Mucosa of gallbladder (tissue), 1 donor: ENCODE data around the gene CCNG1. TPM values are rescaled to one million over a fixed set of nuclear protein-coding genes. Genes with fewer than 3 reads are reported as not detected.
"Not testable (repeated sequence)": the region's sequence is repeated elsewhere in the genome, so short reads cannot be mapped to it uniquely, and the experiment has no call there.

Source experiments
- DNase-seq: peaks from one replicate; pipeline ENCODE4 v3.0.0-alpha.2; 2020; ENCODE audit warnings: low spot score
- total RNA-seq: library from RNA; stranded (reverse); gene quantifications from one replicate; pipeline ENCODE4 v1.2.1, GENCODE V29; 2021
- donor health status: DM: no; HTN: no; CAD: no.

CCNG1 gene
- total RNA-seq, 1 donor from 2014 or later, result 173 TPM

GRCh38 chr5:163444526-163444925, 7.1 kb downstream of the CCNG1 start:
- no peak for DNase-seq

DNA sequence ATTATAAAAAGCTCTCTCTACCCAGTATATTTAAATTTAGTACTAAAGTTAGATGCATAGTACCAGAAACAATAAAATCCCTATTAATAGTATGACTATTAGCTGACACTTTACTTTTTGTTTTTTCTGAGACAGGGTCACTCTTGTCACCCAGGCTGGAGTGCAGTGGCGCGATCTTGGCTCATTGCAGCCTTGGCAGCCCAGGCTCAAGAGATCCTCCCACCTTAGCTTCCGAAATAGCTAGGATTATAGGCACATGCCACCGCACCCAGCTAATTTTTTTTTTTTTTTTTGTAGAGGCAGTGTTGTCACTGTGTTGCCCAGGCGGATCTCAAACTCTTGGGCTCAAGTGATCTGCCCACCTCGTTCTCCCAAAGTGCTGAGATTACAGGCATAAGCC, 8.0 kb downstream of the CCNG1 start:
- no peak for DNase-seq

- DNase-seq, result no peak
Observed at GRCh38 chr5:163447191-163447590, 9.8 kb downstream of the CCNG1 start.

GRCh38 chr5:163447875-163448274, 10.5 kb downstream of the CCNG1 start:
- DNase-seq, result no peak

DNA sequence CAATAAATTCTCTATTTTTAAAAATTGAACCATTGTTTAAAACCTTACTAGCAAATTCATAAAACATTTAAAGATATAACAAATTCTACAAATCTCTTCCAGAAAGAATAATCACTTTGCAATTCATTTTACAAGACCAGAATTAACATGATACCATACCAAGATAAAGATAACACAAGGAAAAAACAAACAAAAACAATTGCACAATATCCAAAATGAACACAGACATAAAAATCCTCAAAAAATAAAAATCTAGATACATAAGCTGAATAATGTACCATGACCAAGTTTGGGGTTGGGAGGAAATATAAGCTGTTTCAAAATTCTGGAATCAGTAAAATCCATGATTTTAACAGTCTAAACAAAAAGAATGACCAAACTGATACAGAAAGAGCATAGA, 11.1 kb downstream of the CCNG1 start:
- DNase-seq, result no peak

DNA sequence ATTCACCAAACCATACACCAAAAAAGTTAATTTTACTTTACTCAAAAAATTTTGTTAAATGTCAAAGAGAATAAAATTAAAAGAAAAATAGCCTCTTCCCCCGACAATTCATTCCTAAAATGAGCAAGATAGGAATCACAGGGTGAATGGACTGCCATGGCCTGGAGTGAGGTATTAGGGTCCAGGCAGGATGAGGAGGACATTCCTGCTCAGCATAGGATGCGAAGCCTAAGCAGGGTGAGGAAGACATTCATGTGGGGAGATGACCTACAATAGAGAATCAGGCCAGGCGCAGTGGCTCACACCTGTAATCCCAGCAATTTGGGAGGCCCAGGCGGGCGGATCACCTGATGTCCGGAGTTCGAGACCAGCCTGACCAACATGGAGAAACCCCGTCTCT, 14.1 kb downstream of the CCNG1 start:
- DNase-seq, result no peak

DNA sequence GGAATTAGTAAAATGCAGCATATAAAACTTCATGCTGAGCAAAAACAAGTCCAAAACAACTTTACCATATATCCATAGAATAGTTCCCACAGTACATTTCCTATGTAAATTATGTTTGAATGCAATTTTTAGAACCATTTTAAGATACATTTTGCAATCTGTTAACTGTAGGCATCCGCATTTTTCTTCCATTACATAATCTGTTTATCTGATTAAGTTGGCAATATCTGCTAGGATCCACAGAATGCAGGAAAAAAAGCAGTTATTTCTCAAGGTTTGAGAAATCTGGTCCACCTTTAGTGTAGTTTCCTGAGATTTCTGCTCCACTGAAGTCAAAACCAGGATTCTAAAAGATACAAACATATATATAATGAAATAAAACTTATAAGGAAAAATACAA, 16.3 kb downstream of the CCNG1 start:
- DNase-seq, result no peak

DNA sequence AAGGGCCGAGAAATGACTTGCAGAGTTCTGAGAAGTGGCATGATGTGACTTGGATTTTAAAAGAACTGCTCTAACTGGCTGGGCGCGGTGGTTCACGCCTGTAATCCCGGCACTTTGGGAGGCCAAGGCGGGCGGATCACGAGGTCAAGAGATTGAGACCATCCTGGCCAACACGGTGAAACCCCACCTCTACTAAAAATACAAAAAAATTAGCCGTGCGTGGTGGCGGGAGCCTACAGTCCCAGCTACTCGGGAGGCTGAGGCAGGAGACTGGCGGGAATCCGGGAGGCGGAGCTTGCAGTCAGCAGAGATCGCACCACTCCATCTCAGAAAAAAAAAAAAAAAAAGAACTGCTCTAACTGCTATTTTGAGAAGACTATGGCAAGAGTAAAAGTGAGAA, 18.0 kb downstream of the CCNG1 start:
- DNase-seq, result not testable (repeated sequence)

DNA sequence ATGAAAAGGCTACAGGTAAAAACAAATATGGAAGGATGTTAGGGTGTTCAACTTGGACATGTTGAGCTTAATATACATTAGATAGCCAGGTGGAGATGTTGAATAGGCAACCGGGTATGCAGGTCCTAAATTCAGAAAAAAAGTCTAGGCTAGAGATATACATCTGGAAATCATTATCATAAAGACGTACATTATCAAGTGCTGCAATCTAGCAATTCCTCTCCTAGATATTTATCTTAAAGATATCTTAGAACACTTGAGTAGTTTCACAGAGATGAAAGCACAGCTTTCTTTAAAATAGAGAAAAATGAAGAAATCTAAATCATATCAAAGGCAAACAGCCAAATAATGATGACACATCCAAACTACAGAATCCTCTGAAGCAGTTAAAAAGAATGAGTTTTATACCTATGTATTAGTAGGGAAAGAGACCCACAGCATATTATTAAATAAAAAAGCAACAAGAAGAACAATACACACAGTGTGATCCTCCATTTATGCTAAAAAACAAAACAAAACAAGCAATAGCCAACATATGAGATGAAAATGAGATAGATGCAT, 18.7 kb downstream of the CCNG1 start:
- no peak for DNase-seq

- no peak for DNase-seq
Observed at GRCh38 chr5:163456840-163457239, 19.4 kb downstream of the CCNG1 start.

- DNase-seq, result no peak
Observed at GRCh38 chr5:163458778-163459385, 21.5 kb downstream of the CCNG1 start.

- DNase-seq, result no peak
Observed at GRCh38 chr5:163459462-163459818, 22.0 kb downstream of the CCNG1 start.

DNA sequence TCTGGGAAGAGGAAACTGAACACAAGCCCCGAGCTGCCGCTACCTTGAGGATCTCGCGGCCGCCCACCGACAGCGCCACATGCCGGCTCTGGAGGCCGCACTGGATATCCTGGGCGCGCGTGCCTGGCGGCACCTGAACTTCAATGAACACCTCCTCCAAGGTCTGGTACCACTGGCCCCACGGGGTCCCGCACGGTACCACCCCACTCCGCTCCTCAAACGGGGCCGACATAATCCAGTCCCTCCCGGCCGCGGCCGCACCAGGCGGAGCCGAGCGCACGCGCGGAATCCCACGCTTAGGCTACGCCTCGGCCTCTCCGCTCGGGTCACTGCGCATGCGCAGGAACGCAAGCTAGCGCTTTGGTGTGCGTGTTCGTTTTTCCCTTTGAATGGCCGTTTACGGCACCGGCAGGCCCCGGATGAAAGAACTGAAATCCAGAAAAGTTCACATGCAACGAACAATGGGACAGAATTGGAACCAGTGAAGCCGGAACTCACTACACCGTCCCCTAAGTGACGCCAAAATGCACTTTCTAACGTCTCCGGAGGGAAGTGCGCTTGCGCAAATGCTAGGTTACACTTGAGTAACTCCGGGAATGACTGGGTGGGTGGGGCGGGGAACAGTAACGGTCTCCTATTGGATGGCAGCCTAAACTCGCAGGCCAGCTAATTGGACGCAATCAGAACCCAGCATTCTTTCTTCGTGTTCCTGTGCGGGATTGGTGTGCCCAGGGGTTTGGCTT, 22.6 kb downstream of the CCNG1 start, which contains the start of gene NUDCD2:
NUDCD2 (minus strand) TSS at position 284 of the 743 bp plus-strand sequence; CDS start at position 232, 52 bp downstream.
- DNase-seq, result peak; percentile 97

DNA sequence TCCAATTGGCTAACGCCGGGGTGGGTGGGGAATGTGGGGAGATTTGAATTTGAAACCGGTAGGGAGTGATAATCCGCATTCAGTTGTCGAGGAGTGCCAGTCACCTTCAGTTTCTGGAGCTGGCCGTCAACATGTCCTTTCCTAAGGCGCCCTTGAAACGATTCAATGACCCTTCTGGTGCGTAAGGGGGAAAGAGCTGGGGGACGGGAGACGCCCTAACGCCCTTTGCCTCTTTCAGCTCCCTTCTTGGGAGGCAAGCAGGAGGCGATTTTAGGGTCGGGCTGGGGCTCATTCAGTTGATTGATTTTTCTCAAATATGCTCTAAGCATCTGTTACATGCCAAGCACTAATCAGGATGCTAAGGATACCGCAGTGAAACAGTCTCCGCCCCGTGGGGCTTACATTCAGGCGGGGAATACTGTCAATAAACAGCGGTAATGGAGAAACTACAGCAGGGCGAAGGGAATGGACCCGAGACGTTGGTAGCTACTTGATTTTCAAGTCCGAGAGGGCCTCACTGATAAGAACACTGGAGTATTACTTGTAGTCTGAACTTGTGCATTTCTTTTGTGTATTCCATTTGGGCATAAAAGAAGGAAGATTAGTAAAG, 23.3 kb downstream of the CCNG1 start, which contains the start of gene HMMR:
HMMR (plus strand) TSS at position 71 of the 610 bp plus-strand sequence; CDS start at position 132, 61 bp downstream.
- DNase-seq, result no peak

- no peak for DNase-seq
Observed at GRCh38 chr5:163463063-163463435, 25.7 kb downstream of the CCNG1 start.

DNA sequence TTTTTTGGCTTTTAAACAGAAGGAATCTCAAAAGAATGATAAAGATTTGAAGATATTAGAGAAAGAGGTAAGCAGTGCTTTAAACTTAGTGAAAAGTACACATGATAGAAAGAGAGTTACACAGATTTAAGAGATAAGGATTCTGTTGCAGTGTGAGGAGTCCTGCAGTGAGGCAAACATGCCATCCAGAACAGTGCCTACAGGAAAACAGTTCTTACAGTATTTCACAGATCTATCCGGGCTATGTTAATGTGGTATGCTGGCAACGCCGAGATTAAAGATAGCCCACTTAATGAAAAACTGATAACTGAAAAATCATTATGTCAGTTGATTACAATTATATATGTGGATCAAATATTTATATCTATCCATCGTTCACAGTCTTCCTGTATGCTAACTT, 30.3 kb downstream of the CCNG1 start:
- no peak for DNase-seq

GRCh38 chr5:163473635-163474243, 36.3 kb downstream of the CCNG1 start:
- no peak for DNase-seq

DNA sequence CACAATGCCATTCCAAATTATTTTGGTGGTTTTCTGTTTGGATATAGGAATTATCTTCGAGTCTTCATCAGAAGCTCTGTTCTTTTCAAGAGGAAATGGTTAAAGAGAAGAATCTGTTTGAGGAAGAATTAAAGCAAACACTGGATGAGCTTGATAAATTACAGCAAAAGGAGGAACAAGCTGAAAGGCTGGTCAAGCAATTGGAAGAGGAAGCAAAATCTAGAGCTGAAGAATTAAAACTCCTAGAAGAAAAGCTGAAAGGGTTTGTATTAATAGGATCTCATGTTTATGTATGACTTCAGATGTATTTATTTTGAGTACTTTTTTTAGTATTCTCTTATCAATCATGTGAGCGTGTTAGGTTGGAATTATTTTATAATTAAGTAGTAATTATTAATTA, 38.0 kb downstream of the CCNG1 start:
- no peak for DNase-seq

- no peak for DNase-seq
Observed at GRCh38 chr5:163478126-163478981, 41.0 kb downstream of the CCNG1 start.

DNA sequence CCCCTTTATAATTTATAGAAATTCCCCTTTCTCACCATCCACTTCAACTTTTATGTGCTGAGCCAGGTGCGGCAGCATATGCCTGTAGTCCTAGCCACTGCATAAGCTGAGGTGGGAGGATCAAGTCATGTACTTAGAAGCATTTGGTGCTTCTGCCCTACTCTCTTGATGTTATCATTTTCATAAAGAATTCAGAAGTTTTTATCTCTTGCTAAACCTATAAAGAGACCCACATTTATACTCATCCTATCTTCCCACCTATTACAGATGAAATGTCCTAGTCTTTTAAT, 41.5 kb downstream of the CCNG1 start:
- DNase-seq, result no peak

DNA sequence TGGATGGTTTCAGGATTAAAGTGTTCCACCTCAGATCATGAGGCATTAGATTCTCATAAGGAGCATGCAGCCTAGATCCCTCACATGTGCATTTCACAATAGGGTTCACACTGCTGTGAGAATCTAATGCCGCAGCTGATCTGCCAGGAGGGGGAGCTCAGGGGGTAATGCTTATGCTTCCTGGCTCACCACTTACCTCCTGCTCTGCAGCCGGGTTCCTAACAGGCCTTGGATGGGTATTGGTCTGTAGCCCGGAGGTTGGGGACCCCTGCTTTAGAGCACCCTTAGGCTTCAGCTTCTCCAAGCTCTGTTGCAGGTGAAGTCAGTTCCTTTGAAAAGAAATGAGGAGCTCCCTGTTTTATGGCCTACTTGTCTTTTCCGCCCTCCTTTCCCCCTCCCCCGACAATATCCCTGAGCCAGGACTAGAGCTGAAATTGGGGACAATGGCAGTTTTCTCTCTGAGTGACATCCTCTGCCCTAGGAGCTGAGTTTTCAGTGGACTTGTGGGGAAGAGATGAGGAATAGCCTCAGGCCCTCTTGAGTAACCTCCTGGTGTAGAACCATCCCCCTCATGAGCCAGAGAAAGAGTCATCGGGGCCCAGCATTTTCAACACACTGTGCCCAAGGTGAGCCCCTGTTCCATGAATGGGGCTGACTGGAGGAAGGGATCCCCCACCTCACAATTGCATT, 51.8 kb downstream of the CCNG1 start:
- DNase-seq, result no peak
